ENCODE results near the gene TGFBRAP1.

DNA sequence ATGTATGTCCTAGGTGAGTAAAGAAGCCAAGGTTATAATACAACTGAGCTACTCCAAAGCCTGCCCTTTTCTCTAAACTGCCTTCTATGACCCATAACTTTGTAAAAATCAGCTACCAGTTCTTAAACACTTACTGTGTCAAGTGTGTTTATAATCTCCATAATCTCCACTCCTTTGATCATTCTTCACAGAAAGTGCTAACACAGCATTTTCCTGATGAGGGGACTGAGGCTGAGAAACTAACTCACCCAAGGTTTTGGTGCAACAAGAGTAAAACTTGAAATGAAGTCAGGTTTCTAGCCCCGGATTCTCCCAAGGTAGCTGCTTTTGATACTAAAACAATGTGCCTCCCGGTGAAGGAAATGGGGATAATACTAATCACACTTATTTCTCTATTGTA, 5.9 kb upstream of the TGFBRAP1 start:
- TF ChIP-seq ZNF384 (IDR thresholded peaks at IDR 0.05; ENCODE audit: low read depth, low read length) (no peak), MAZ (CRISPR knock-in tag; conservative IDR thresholded peaks at IDR 0.05 in 1 of 2, IDR thresholded peaks at IDR 0.05 in 1 of 2) (no peak), EZH2 (IDR thresholded peaks at IDR 0.05; ENCODE audit: borderline replicate concordance, low read depth, low read length) (no peak), NFRKB (IDR thresholded peaks at IDR 0.05; ENCODE audit: low read depth) (no peak), POLR2A (conservative IDR thresholded peaks at IDR 0.05) (no peak), RBM17 (IDR thresholded peaks at IDR 0.05; ENCODE audit: borderline replicate concordance, low read depth, low read length) (no peak), RAD21 (CRISPR knock-in tag; conservative IDR thresholded peaks at IDR 0.05 in 1 of 2, IDR thresholded peaks at IDR 0.05 in 1 of 2) (no peak)
- TF ChIP-seq, protein P1, sequence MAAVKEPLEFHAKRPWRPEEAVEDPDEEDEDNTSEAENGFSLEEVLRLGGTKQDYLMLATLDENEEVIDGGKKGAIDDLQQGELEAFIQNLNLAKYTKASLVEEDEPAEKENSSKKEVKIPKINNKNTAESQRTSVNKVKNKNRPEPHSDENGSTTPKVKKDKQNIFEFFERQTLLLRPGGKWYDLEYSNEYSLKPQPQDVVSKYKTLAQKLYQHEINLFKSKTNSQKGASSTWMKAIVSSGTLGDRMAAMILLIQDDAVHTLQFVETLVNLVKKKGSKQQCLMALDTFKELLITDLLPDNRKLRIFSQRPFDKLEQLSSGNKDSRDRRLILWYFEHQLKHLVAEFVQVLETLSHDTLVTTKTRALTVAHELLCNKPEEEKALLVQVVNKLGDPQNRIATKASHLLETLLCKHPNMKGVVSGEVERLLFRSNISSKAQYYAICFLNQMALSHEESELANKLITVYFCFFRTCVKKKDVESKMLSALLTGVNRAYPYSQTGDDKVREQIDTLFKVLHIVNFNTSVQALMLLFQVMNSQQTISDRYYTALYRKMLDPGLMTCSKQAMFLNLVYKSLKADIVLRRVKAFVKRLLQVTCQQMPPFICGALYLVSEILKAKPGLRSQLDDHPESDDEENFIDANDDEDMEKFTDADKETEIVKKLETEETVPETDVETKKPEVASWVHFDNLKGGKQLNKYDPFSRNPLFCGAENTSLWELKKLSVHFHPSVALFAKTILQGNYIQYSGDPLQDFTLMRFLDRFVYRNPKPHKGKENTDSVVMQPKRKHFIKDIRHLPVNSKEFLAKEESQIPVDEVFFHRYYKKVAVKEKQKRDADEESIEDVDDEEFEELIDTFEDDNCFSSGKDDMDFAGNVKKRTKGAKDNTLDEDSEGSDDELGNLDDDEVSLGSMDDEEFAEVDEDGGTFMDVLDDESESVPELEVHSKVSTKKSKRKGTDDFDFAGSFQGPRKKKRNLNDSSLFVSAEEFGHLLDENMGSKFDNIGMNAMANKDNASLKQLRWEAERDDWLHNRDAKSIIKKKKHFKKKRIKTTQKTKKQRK (IDR thresholded peaks at IDR 0.05; ENCODE audit: borderline replicate concordance, low read depth, low read length) = no peak
